ENCODE results near the gene STT3B. TPM values are rescaled to one million over a fixed set of nuclear protein-coding genes. Genes with fewer than 3 reads are reported as not detected.

The STT3B gene
- total RNA-seq, 1 experiment from 2014 or later = 149 TPM

- no peaks in the 10 kb centered on the region for H3K79me2 ChIP-seq (ENCODE audit: low read length)
- CTCF ChIA-PET = no interaction called here
- H4K20me1 ChIP-seq (ENCODE audit: low read length) = no peaks in the 10 kb centered on the region
- H2AFZ ChIP-seq (ENCODE audit: low read length) = no peak overlapping the region
- no peak overlapping the region for H3K27ac ChIP-seq (ENCODE audit: low read length)
- BruUV-seq (replicated peaks) = no TSS peak
- intact Hi-C loops (cut with micrococcal nuclease) = no loop called here
- H3K9ac ChIP-seq (ENCODE audit: low read length) = no peak overlapping the region
- no peak for DNase-seq
- no peaks in the 10 kb centered on the region for H3K9me2 ChIP-seq (replicated peaks; ENCODE audit: low read length)
- H3K36me3 ChIP-seq (ENCODE audit: low read depth, low read length) = no peaks in the 10 kb centered on the region
- no peaks in the 10 kb centered on the region for H3K27me3 ChIP-seq (ENCODE audit: low read length)
- H3K9me3 ChIP-seq (ENCODE audit: low read length) = no peaks in the 10 kb centered on the region
- no peak for ATAC-seq
- H3K4me2 ChIP-seq (ENCODE audit: low read length) = no peak overlapping the region
- H3F3A ChIP-seq (ENCODE audit: low read length, unreplicated experiment) = no peaks in the 10 kb centered on the region
- no peak for TF ChIP-seq EZH2 (IDR thresholded peaks at IDR 0.05; ENCODE audit: low read length, unreplicated experiment)
- TF ChIP-seq CTCF (conservative IDR thresholded peaks at IDR 0.05; ENCODE audit: low read depth, low read length) = no peak
- no peak for TF ChIP-seq EZH2phosphoT487 (IDR thresholded peaks at IDR 0.05; ENCODE audit: borderline replicate concordance, low read length)
- H3K4me1 ChIP-seq (ENCODE audit: insufficient read depth, low read length) = peaks cover 7% of the 10 kb centered on the region; the same call in 1 of the 2 replicates
- POLR2A ChIA-PET (ENCODE audit: unreplicated experiment) = no interaction called here
- no peak overlapping the region for H3K4me3 ChIP-seq (ENCODE audit: low read length)
These were observed 33.9 kb upstream of the STT3B start for GRCh38 chr3:31498791-31499190.

GRCh38 chr3:31499281-31499680, 33.4 kb upstream of the STT3B start:
- no peak overlapping the region for H3K4me3 ChIP-seq (ENCODE audit: low read length)
- H2AFZ ChIP-seq (ENCODE audit: low read length) = no peak overlapping the region
- H4K20me1 ChIP-seq (ENCODE audit: low read length) = no peaks in the 10 kb centered on the region
- peaks cover 7% of the 10 kb centered on the region; the same call in 1 of the 2 replicates for H3K4me1 ChIP-seq (ENCODE audit: insufficient read depth, low read length)
- ChIA-PET POLR2A (ENCODE audit: unreplicated experiment) (no interaction called here), CTCF (no interaction called here)
- no peaks in the 10 kb centered on the region for H3K9me2 ChIP-seq (replicated peaks; ENCODE audit: low read length)
- no peak overlapping the region for H3K27ac ChIP-seq (ENCODE audit: low read length)
- no peaks in the 10 kb centered on the region for H3K9me3 ChIP-seq (ENCODE audit: low read length)
- H3F3A ChIP-seq (ENCODE audit: low read length, unreplicated experiment) = no peaks in the 10 kb centered on the region
- no peak for TF ChIP-seq CTCF (conservative IDR thresholded peaks at IDR 0.05; ENCODE audit: low read depth, low read length)
- no peaks in the 10 kb centered on the region for H3K79me2 ChIP-seq (ENCODE audit: low read length)
- ATAC-seq (no peak), DNase-seq (no peak)
- intact Hi-C loops (cut with micrococcal nuclease) = no loop called here
- H3K9ac ChIP-seq (ENCODE audit: low read length) = no peak overlapping the region
- H3K36me3 ChIP-seq (ENCODE audit: low read depth, low read length) = no peaks in the 10 kb centered on the region
- no peaks in the 10 kb centered on the region for H3K27me3 ChIP-seq (ENCODE audit: low read length)
- H3K4me2 ChIP-seq (ENCODE audit: low read length) = no peak overlapping the region
- BruUV-seq (replicated peaks) = no TSS peak

- Histone ChIP-seq H3K36me3 (ENCODE audit: low read depth, low read length) (no peaks in the 10 kb centered on the region), H3K27me3 (ENCODE audit: low read length) (peaks cover 4% of the 10 kb centered on the region; the same call in 1 of the 2 replicates), H3K4me1 (ENCODE audit: insufficient read depth, low read length) (no peaks in the 10 kb centered on the region), H3K9ac (ENCODE audit: low read length) (no peak overlapping the region), H2AFZ (ENCODE audit: low read length) (no peak overlapping the region), H3K9me3 (ENCODE audit: low read length) (no peaks in the 10 kb centered on the region), H3K9me2 (replicated peaks; ENCODE audit: low read length) (no peaks in the 10 kb centered on the region), H3K4me3 (ENCODE audit: low read length) (no peak overlapping the region), H3F3A (ENCODE audit: low read length, unreplicated experiment) (no peaks in the 10 kb centered on the region), H3K4me2 (ENCODE audit: low read length) (no peak overlapping the region), H3K79me2 (ENCODE audit: low read length) (no peaks in the 10 kb centered on the region), H4K20me1 (ENCODE audit: low read length) (no peaks in the 10 kb centered on the region), H3K27ac (ENCODE audit: low read length) (no peak overlapping the region)
- no peak for TF ChIP-seq CTCF (conservative IDR thresholded peaks at IDR 0.05; ENCODE audit: low read depth, low read length)
- TF ChIP-seq EZH2 (IDR thresholded peaks at IDR 0.05; ENCODE audit: low read length, unreplicated experiment) = no peak
- TF ChIP-seq EZH2phosphoT487 (IDR thresholded peaks at IDR 0.05; ENCODE audit: borderline replicate concordance, low read length) = no peak
- DNase-seq = no peak
- no TSS peak for BruUV-seq (replicated peaks)
- ChIA-PET CTCF (no interaction called here), POLR2A (ENCODE audit: unreplicated experiment) (no interaction called here)
- ATAC-seq = no peak
- intact Hi-C loops (cut with micrococcal nuclease) = loop anchor here (10.0 kb wide), 1 partner anchor 128 kb away; no protein-coding TSS in a partner anchor
These were observed 29.9 kb upstream of the STT3B start for GRCh38 chr3:31502803-31503221.
